Measurements from ENCODE around the gene UBR7. TPM values are rescaled to one million over a fixed set of nuclear protein-coding genes. Genes with fewer than 3 reads are reported as not detected.
"Not testable (repeated sequence)": the region's sequence is repeated elsewhere in the genome, so short reads cannot be mapped to it uniquely, and the experiment has no call there.

UBR7 gene
- total and polyA plus RNA-seq, 2 donors from 2014 or later = 14.3 to 23.6 TPM

DNA sequence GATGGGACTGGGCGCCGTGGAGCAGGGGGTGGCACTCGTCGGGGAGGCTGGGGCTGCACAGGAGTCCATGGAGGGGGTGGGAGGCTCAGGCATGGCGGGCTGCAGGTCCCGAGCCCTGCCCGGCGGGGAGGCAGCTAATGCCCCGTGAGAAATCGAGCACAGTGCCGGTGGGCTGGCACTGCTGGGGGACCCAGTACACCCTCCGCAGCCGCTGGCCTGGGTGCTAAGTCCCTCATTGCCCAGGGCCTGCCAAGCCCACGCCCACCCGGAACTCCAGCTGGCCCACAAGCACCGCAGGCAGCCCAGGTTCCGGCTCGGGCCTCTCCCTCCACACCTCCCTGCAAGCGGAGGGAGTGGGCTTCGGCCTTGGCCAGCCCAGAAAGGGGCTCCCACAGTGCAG, 36.9 kb upstream of the UBR7 start:
- H3K4me1 ChIP-seq (ENCODE audit: control insufficient read depth in 2 of 3, insufficient read depth in 2 of 3, low read depth in 1 of 3, low read length in 3 of 3); intact Hi-C loops (cut with DNase I); H3K9ac ChIP-seq (ENCODE audit: low read length in 3 of 3); H3K27ac ChIP-seq (ENCODE audit: low read depth in 2 of 2, low read length in 2 of 2); H3K27me3 ChIP-seq (ENCODE audit: control insufficient read depth, insufficient read depth, low read length); DNase-seq; FAIRE-seq; H3K9me3 ChIP-seq (ENCODE audit: control insufficient read depth in 2 of 3, insufficient read depth in 1 of 3, low read length in 3 of 3); H3K4me3 ChIP-seq (ENCODE audit: low read length in 3 of 3); H3K36me3 ChIP-seq (ENCODE audit: control insufficient read depth in 2 of 3, insufficient read depth in 3 of 3, low read length in 3 of 3): not testable (repeated sequence)

DNA sequence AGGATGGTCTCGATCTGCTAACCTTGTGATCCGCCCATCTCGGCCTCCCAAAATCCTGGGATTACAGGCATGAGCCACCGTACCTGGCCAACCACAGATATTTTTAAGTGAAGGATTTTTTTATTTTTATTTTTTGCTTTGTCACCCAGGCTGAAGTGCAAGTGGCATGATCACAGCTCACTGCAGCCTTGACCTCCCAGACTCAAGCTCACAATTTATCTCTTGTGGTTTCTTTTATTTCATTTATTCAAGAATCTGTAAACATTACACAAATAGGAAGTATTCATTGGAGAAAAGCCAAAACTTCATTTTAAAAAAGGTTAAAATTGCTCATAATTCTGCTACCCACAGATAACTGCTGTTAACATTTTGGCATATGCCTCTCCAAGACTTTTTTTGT, 35.7 kb upstream of the UBR7 start:
- no peak for TF ChIP-seq CTCF (IDR thresholded peaks at IDR 0.05; ENCODE audit: borderline replicate concordance, extremely low read depth, insufficient read depth)
- no peaks in the 10 kb centered on the region for H3K9me3 ChIP-seq (ENCODE audit: control insufficient read depth in 2 of 3, insufficient read depth in 1 of 3, low read length in 3 of 3)
- no peak for DNase-seq
- FAIRE-seq = no peak
- intact Hi-C loops (cut with DNase I) = no loop called here
- H3K36me3 ChIP-seq (ENCODE audit: control insufficient read depth in 2 of 3, insufficient read depth in 3 of 3, low read length in 3 of 3) = no peaks in the 10 kb centered on the region
- H3K9ac ChIP-seq (ENCODE audit: low read length in 3 of 3) = no peak overlapping the region
- H3K27ac ChIP-seq (ENCODE audit: low read depth in 2 of 2, low read length in 2 of 2) = no peak overlapping the region
- no peaks in the 10 kb centered on the region for H3K27me3 ChIP-seq (ENCODE audit: control insufficient read depth, insufficient read depth, low read length)
- no peak overlapping the region for H3K4me3 ChIP-seq (ENCODE audit: low read length in 3 of 3)
- H3K4me1 ChIP-seq (ENCODE audit: control insufficient read depth in 2 of 3, insufficient read depth in 2 of 3, low read depth in 1 of 3, low read length in 3 of 3) = no peaks in the 10 kb centered on the region

- FAIRE-seq (no peak), DNase-seq (peak in 4 of 5 donors; percentile 67 to 72 (median 69))
- TF ChIP-seq CTCF (IDR thresholded peaks at IDR 0.05; ENCODE audit: borderline replicate concordance, extremely low read depth, insufficient read depth) = no peak
- H3K36me3 ChIP-seq (ENCODE audit: control insufficient read depth in 2 of 3, insufficient read depth in 3 of 3, low read length in 3 of 3) = no peaks in the 10 kb centered on the region
- no peaks in the 10 kb centered on the region for H3K9me3 ChIP-seq (ENCODE audit: control insufficient read depth in 2 of 3, insufficient read depth in 1 of 3, low read length in 3 of 3)
- H3K27ac ChIP-seq (ENCODE audit: low read depth in 2 of 2, low read length in 2 of 2) = no peak overlapping the region
- intact Hi-C loops (cut with DNase I) = no loop called here
- no peaks in the 10 kb centered on the region for H3K4me1 ChIP-seq (ENCODE audit: control insufficient read depth in 2 of 3, insufficient read depth in 2 of 3, low read depth in 1 of 3, low read length in 3 of 3)
- no peak overlapping the region for H3K9ac ChIP-seq (ENCODE audit: low read length in 3 of 3)
- no peaks in the 10 kb centered on the region for H3K27me3 ChIP-seq (ENCODE audit: control insufficient read depth, insufficient read depth, low read length)
- H3K4me3 ChIP-seq (ENCODE audit: low read length in 3 of 3) = no peak overlapping the region
Observed at GRCh38 chr14:93173943-93174395, 33.1 kb upstream of the UBR7 start.

- H3K4me1 ChIP-seq (ENCODE audit: control insufficient read depth in 2 of 3, insufficient read depth in 2 of 3, low read depth in 1 of 3, low read length in 3 of 3); H3K4me3 ChIP-seq (ENCODE audit: low read length in 3 of 3); FAIRE-seq; H3K27me3 ChIP-seq (ENCODE audit: control insufficient read depth, insufficient read depth, low read length); H3K36me3 ChIP-seq (ENCODE audit: control insufficient read depth in 2 of 3, insufficient read depth in 3 of 3, low read length in 3 of 3); intact Hi-C loops (cut with DNase I); H3K9me3 ChIP-seq (ENCODE audit: control insufficient read depth in 2 of 3, insufficient read depth in 1 of 3, low read length in 3 of 3); DNase-seq; H3K27ac ChIP-seq (ENCODE audit: low read depth in 2 of 2, low read length in 2 of 2); H3K9ac ChIP-seq (ENCODE audit: low read length in 3 of 3): not testable (repeated sequence)
Observed at GRCh38 chr14:93174731-93175130, 32.3 kb upstream of the UBR7 start.

GRCh38 chr14:93175492-93175891, 31.6 kb upstream of the UBR7 start:
- no peak for TF ChIP-seq CTCF (IDR thresholded peaks at IDR 0.05; ENCODE audit: borderline replicate concordance, extremely low read depth, insufficient read depth)
- Histone ChIP-seq H3K36me3 (ENCODE audit: control insufficient read depth in 2 of 3, insufficient read depth in 3 of 3, low read length in 3 of 3) (no peaks in the 10 kb centered on the region), H3K4me1 (ENCODE audit: control insufficient read depth in 2 of 3, insufficient read depth in 2 of 3, low read depth in 1 of 3, low read length in 3 of 3) (no peaks in the 10 kb centered on the region), H3K27ac (ENCODE audit: low read depth in 2 of 2, low read length in 2 of 2) (no peak overlapping the region), H3K27me3 (ENCODE audit: control insufficient read depth, insufficient read depth, low read length) (no peaks in the 10 kb centered on the region), H3K9ac (ENCODE audit: low read length in 3 of 3) (no peak overlapping the region), H3K4me3 (ENCODE audit: low read length in 3 of 3) (no peak overlapping the region), H3K9me3 (ENCODE audit: control insufficient read depth in 2 of 3, insufficient read depth in 1 of 3, low read length in 3 of 3) (no peaks in the 10 kb centered on the region)
- no peak for FAIRE-seq
- DNase-seq = no peak
- intact Hi-C loops (cut with DNase I) = no loop called here
